ENCODE data around the gene ZNF346. TPM values are rescaled to one million over a fixed set of nuclear protein-coding genes. Genes with fewer than 3 reads are reported as not detected.

ZNF346 gene
- total and polyA plus RNA-seq, 10 of the 15 experiments (the other 5 are each of a cell fraction or from before 2014, with no cell fraction given): 6.5 to 30.2 (median 24.0) TPM

- TF ChIP-seq MXI1 (IDR thresholded peaks at IDR 0.05; ENCODE audit: low read depth, low read length) (0 out of 2 replicates have a peak, but pooled peaks have one; percentile 35), SIX5 (IDR thresholded peaks at IDR 0.05; ENCODE audit: low read depth, low read length, severe bottlenecking) (peak; percentile 59), SUZ12 (IDR thresholded peaks at IDR 0.05; ENCODE audit: unreplicated experiment) (no peak), ETV6 (conservative IDR thresholded peaks at IDR 0.05 in 1 of 2, IDR thresholded peaks at IDR 0.05 in 1 of 2; ENCODE audit: borderline replicate concordance in 1 of 2, low read depth in 1 of 2) (0 out of 4 replicates have a peak, but pooled peaks of 1 of the 2 experiments have one; percentile 16), SIN3A (IDR thresholded peaks at IDR 0.05; ENCODE audit: low read depth, low read length) (peak; percentile 48; the same call in 1 of the 2 replicates), WRNIP1 (IDR thresholded peaks at IDR 0.05; ENCODE audit: borderline replicate concordance, low read depth, low read length) (no peak), TAF1 (IDR thresholded peaks at IDR 0.05; ENCODE audit: borderline replicate concordance, low read depth, low read length) (peak; percentile 92; the same call in 1 of the 2 replicates), SKIL (IDR thresholded peaks at IDR 0.05; ENCODE audit: low read depth, poor library complexity, severe bottlenecking) (no peak), GATAD2B (conservative IDR thresholded peaks at IDR 0.05; ENCODE audit: low read depth) (0 out of 2 replicates have a peak, but pooled peaks have one; percentile 43), ZBED1 (IDR thresholded peaks at IDR 0.05; ENCODE audit: borderline replicate concordance) (no peak), SREBF2 (IDR thresholded peaks at IDR 0.05; ENCODE audit: low read length) (no peak), USF2 (IDR thresholded peaks at IDR 0.05; ENCODE audit: borderline replicate concordance, low read depth, low read length) (no peak), MTA2 (IDR thresholded peaks at IDR 0.05; ENCODE audit: low read depth) (no peak), NKRF (conservative IDR thresholded peaks at IDR 0.05) (peak; percentile 52; the same call in 1 of the 2 replicates), E2F8 (IDR thresholded peaks at IDR 0.05; ENCODE audit: low read depth, partially characterized antibody) (no peak), TCF3 (IDR thresholded peaks at IDR 0.05; ENCODE audit: borderline replicate concordance, insufficient read depth, low read depth, low read length) (peak; percentile 22; the same call in 1 of the 2 replicates), SPI1 (IDR thresholded peaks at IDR 0.05; ENCODE audit: borderline replicate concordance, insufficient read depth, low read depth, low read length) (no peak), RELB (IDR thresholded peaks at IDR 0.05; ENCODE audit: low read depth) (peak; percentile 85; the same call in 1 of the 2 replicates)
These were observed 16.1 kb upstream of the ZNF346 start, which contains the start of gene UIMC1 (continued) for GRCh38 chr5:177006265-177006972.
